ENCODE measurements around the gene NME7.

Gene NME7

GRCh38 chr1:169240449-169241232, 127.0 kb downstream of the NME7 start:
- H3K27me3 ChIP-seq (ENCODE audit: control insufficient read depth, insufficient read depth, low read length) = no peaks in the 10 kb centered on the region
- no peaks in the 10 kb centered on the region for H3K36me3 ChIP-seq (ENCODE audit: control insufficient read depth, insufficient read depth, low read length)
- H3K4me3 ChIP-seq (ENCODE audit: low read length) = no peak overlapping the region
- H3K4me1 ChIP-seq (ENCODE audit: control insufficient read depth, insufficient read depth, low read length) = peaks cover 13% of the 10 kb centered on the region
- H3K27ac ChIP-seq (ENCODE audit: low read depth, low read length) = no peak overlapping the region
- H3K9ac ChIP-seq (ENCODE audit: low read length) = no peak overlapping the region

- Histone ChIP-seq H3K9ac (ENCODE audit: low read length) (no peak overlapping the region), H3K36me3 (ENCODE audit: control insufficient read depth, insufficient read depth, low read length) (no peaks in the 10 kb centered on the region), H3K4me1 (ENCODE audit: control insufficient read depth, insufficient read depth, low read length) (peaks cover 15% of the 10 kb centered on the region), H3K4me3 (ENCODE audit: low read length) (no peak overlapping the region), H3K27ac (ENCODE audit: low read depth, low read length) (no peak overlapping the region), H3K27me3 (ENCODE audit: control insufficient read depth, insufficient read depth, low read length) (no peaks in the 10 kb centered on the region)
These were observed 130.7 kb downstream of the NME7 start for GRCh38 chr1:169236880-169237279.

- peaks cover 15% of the 10 kb centered on the region for H3K4me1 ChIP-seq (ENCODE audit: control insufficient read depth, insufficient read depth, low read length)
- no peaks in the 10 kb centered on the region for H3K36me3 ChIP-seq (ENCODE audit: control insufficient read depth, insufficient read depth, low read length)
- H3K27ac ChIP-seq (ENCODE audit: low read depth, low read length) = no peak overlapping the region
- H3K9ac ChIP-seq (ENCODE audit: low read length) = no peak overlapping the region
- no peaks in the 10 kb centered on the region for H3K27me3 ChIP-seq (ENCODE audit: control insufficient read depth, insufficient read depth, low read length)
- H3K4me3 ChIP-seq (ENCODE audit: low read length) = no peak overlapping the region
These were observed 131.5 kb downstream of the NME7 start for GRCh38 chr1:169236143-169236542.

- H3K27me3 ChIP-seq (ENCODE audit: control insufficient read depth, insufficient read depth, low read length) = no peaks in the 10 kb centered on the region
- no peaks in the 10 kb centered on the region for H3K36me3 ChIP-seq (ENCODE audit: control insufficient read depth, insufficient read depth, low read length)
- H3K27ac ChIP-seq (ENCODE audit: low read depth, low read length) = no peak overlapping the region
These were observed 132.0 kb downstream of the NME7 start for GRCh38 chr1:169235568-169235967.

GRCh38 chr1:169234780-169235179, 132.8 kb downstream of the NME7 start:
- H3K4me3 ChIP-seq (ENCODE audit: low read length) = no peak overlapping the region
- peaks cover 13% of the 10 kb centered on the region for H3K4me1 ChIP-seq (ENCODE audit: control insufficient read depth, insufficient read depth, low read length)
- no peaks in the 10 kb centered on the region for H3K36me3 ChIP-seq (ENCODE audit: control insufficient read depth, insufficient read depth, low read length)
- no peak overlapping the region for H3K9ac ChIP-seq (ENCODE audit: low read length)
- H3K27me3 ChIP-seq (ENCODE audit: control insufficient read depth, insufficient read depth, low read length) = no peaks in the 10 kb centered on the region
- H3K27ac ChIP-seq (ENCODE audit: low read depth, low read length) = no peak overlapping the region

More at GRCh38 chr1:169235568-169235967, 132.0 kb downstream of the NME7 start:
- H3K4me1 ChIP-seq (ENCODE audit: control insufficient read depth, insufficient read depth, low read length) = peaks cover 13% of the 10 kb centered on the region
- H3K4me3 ChIP-seq (ENCODE audit: low read length) = no peak overlapping the region
- no peak overlapping the region for H3K9ac ChIP-seq (ENCODE audit: low read length)

- no peaks in the 10 kb centered on the region for H3K4me1 ChIP-seq (ENCODE audit: control insufficient read depth, insufficient read depth, low read length)
- no peaks in the 10 kb centered on the region for H3K27me3 ChIP-seq (ENCODE audit: control insufficient read depth, insufficient read depth, low read length)
These were observed 150.0 kb downstream of the NME7 start for GRCh38 chr1:169217636-169218035.

GRCh38 chr1:169214598-169214997, 153.0 kb downstream of the NME7 start:
- H3K36me3 ChIP-seq (ENCODE audit: control insufficient read depth, insufficient read depth, low read length) = no peaks in the 10 kb centered on the region
- no peaks in the 10 kb centered on the region for H3K27me3 ChIP-seq (ENCODE audit: control insufficient read depth, insufficient read depth, low read length)
- no peaks in the 10 kb centered on the region for H3K4me1 ChIP-seq (ENCODE audit: control insufficient read depth, insufficient read depth, low read length)
- no peak overlapping the region for H3K27ac ChIP-seq (ENCODE audit: low read depth, low read length)
- H3K9ac ChIP-seq (ENCODE audit: low read length) = no peak overlapping the region
- H3K4me3 ChIP-seq (ENCODE audit: low read length) = no peak overlapping the region

More at GRCh38 chr1:169217636-169218035, 150.0 kb downstream of the NME7 start:
- no peak overlapping the region for H3K27ac ChIP-seq (ENCODE audit: low read depth, low read length)
- H3K4me3 ChIP-seq (ENCODE audit: low read length) = no peak overlapping the region
- H3K9ac ChIP-seq (ENCODE audit: low read length) = no peak overlapping the region
- no peaks in the 10 kb centered on the region for H3K36me3 ChIP-seq (ENCODE audit: control insufficient read depth, insufficient read depth, low read length)

GRCh38 chr1:169212088-169212487, 155.5 kb downstream of the NME7 start:
- no peaks in the 10 kb centered on the region for H3K36me3 ChIP-seq (ENCODE audit: control insufficient read depth, insufficient read depth, low read length)
- H3K27me3 ChIP-seq (ENCODE audit: control insufficient read depth, insufficient read depth, low read length) = no peaks in the 10 kb centered on the region
- H3K4me1 ChIP-seq (ENCODE audit: control insufficient read depth, insufficient read depth, low read length) = peaks cover 7% of the 10 kb centered on the region
- no peak overlapping the region for H3K9ac ChIP-seq (ENCODE audit: low read length)
- no peak overlapping the region for H3K27ac ChIP-seq (ENCODE audit: low read depth, low read length)
- H3K4me3 ChIP-seq (ENCODE audit: low read length) = no peak overlapping the region

GRCh38 chr1:169207797-169208520, 159.6 kb downstream of the NME7 start:
- Histone ChIP-seq H3K36me3 (ENCODE audit: control insufficient read depth, insufficient read depth, low read length) (no peaks in the 10 kb centered on the region), H3K27ac (ENCODE audit: low read depth, low read length) (peak overlapping the region; percentile 32), H3K4me1 (ENCODE audit: control insufficient read depth, insufficient read depth, low read length) (peaks cover 9% of the 10 kb centered on the region), H3K9ac (ENCODE audit: low read length) (no peak overlapping the region), H3K4me3 (ENCODE audit: low read length) (no peak overlapping the region), H3K27me3 (ENCODE audit: control insufficient read depth, insufficient read depth, low read length) (no peaks in the 10 kb centered on the region)

GRCh38 chr1:169204157-169204556, 163.4 kb downstream of the NME7 start:
- Histone ChIP-seq H3K9ac (ENCODE audit: low read length) (no peak overlapping the region), H3K4me3 (ENCODE audit: low read length) (no peak overlapping the region), H3K27ac (ENCODE audit: low read depth, low read length) (no peak overlapping the region), H3K27me3 (ENCODE audit: control insufficient read depth, insufficient read depth, low read length) (no peaks in the 10 kb centered on the region), H3K4me1 (ENCODE audit: control insufficient read depth, insufficient read depth, low read length) (peaks cover 9% of the 10 kb centered on the region), H3K36me3 (ENCODE audit: control insufficient read depth, insufficient read depth, low read length) (no peaks in the 10 kb centered on the region)

- H3K36me3 ChIP-seq (ENCODE audit: control insufficient read depth, insufficient read depth, low read length) = no peaks in the 10 kb centered on the region
- no peak overlapping the region for H3K9ac ChIP-seq (ENCODE audit: low read length)
- no peak overlapping the region for H3K27ac ChIP-seq (ENCODE audit: low read depth, low read length)
- H3K4me1 ChIP-seq (ENCODE audit: control insufficient read depth, insufficient read depth, low read length) = peaks cover 9% of the 10 kb centered on the region
- no peak overlapping the region for H3K4me3 ChIP-seq (ENCODE audit: low read length)
- H3K27me3 ChIP-seq (ENCODE audit: control insufficient read depth, insufficient read depth, low read length) = no peaks in the 10 kb centered on the region
These were observed 164.6 kb downstream of the NME7 start for GRCh38 chr1:169202791-169203665.

- Histone ChIP-seq H3K36me3 (ENCODE audit: control insufficient read depth, insufficient read depth, low read length) (no peaks in the 10 kb centered on the region), H3K27me3 (ENCODE audit: control insufficient read depth, insufficient read depth, low read length) (no peaks in the 10 kb centered on the region), H3K9ac (ENCODE audit: low read length) (no peak overlapping the region), H3K4me3 (ENCODE audit: low read length) (no peak overlapping the region), H3K4me1 (ENCODE audit: control insufficient read depth, insufficient read depth, low read length) (no peaks in the 10 kb centered on the region), H3K27ac (ENCODE audit: low read depth, low read length) (no peak overlapping the region)
These were observed 166.4 kb downstream of the NME7 start for GRCh38 chr1:169201084-169201619.

All from rectal smooth muscle tissue (tissue), 1 donor.